Effector memory CD4-positive, alpha-beta T cell (primary cell): ENCODE results near the gene CCDC175.

ENCODE experiments used
- DNase-seq, 3 donors: peaks; one replicate each; pipeline ENCODE4 v3.0.0-alpha.2; 2020
- H3K27ac ChIP-seq: 2 replicates; pipeline ENCODE4 v1.7.0; 2013; ENCODE audit warnings: mild to moderate bottlenecking, low read length, moderate library complexity; ENCODE audit not compliant: insufficient read depth, poor library complexity, severe bottlenecking
- H3K27me3 ChIP-seq: replicated peaks from 2 replicates; pipeline ENCODE4 v1.7.0; 2013; ENCODE audit warnings: mild to moderate bottlenecking, low read length; ENCODE audit not compliant: insufficient read depth, control insufficient read depth, poor library complexity, severe bottlenecking
- H3K36me3 ChIP-seq: 2 replicates; pipeline ENCODE4 v1.7.0; 2013; ENCODE audit warnings: mild to moderate bottlenecking, low read length, moderate library complexity; ENCODE audit not compliant: control insufficient read depth, insufficient read depth
- H3K4me1 ChIP-seq: 2 replicates; pipeline ENCODE4 v1.7.0; 2013; ENCODE audit warnings: low read length, mild to moderate bottlenecking; ENCODE audit not compliant: control insufficient read depth, insufficient read depth, poor library complexity, severe bottlenecking
- H3K4me3 ChIP-seq: 2 replicates; pipeline ENCODE4 v1.7.0; 2013; ENCODE audit warnings: low read length, low read depth, mild to moderate bottlenecking; ENCODE audit not compliant: insufficient read depth, poor library complexity, severe bottlenecking
- H3K9me3 ChIP-seq: 2 replicates; pipeline ENCODE4 v1.7.0; 2013; ENCODE audit warnings: mild to moderate bottlenecking, low read length, moderate library complexity; ENCODE audit not compliant: control insufficient read depth

The CCDC175 gene

GRCh38 chr14:59474172-59474571 lies 102.4 kb downstream of the CCDC175 start:
- H3K27me3 ChIP-seq = no peaks in the 10 kb centered on the region
- peaks cover 17% of the 10 kb centered on the region for H3K36me3 ChIP-seq
- no peaks in the 10 kb centered on the region for H3K9me3 ChIP-seq
- no peak for DNase-seq
- no peak overlapping the region for H3K4me3 ChIP-seq
- no peak overlapping the region for H3K27ac ChIP-seq
- no peaks in the 10 kb centered on the region for H3K4me1 ChIP-seq

GRCh38 chr14:59465316-59466135 lies 111.1 kb downstream of the CCDC175 start, which contains the start of gene GPR135:
Gene GPR135, minus strand, starts transcription at chr14:59465380. Its CDS starts 154 bp downstream, at chr14:59465226.
- DNase-seq = peak in 1 of 3 donors; percentile 34
- H3K27ac ChIP-seq = peak within 1 kb of the TSS; percentile 59
- no peaks in the 10 kb centered on the region for H3K9me3 ChIP-seq

GRCh38 chr14:59464486-59465315 lies 111.9 kb downstream of the CCDC175 start:
- no peaks in the 10 kb centered on the region for H3K27me3 ChIP-seq
- H3K4me3 ChIP-seq = peak overlapping the region; percentile 67
- DNase-seq = peak; percentile 45 to 49 (median 47)
- H3K36me3 ChIP-seq = no peaks in the 10 kb centered on the region
- peaks cover 5% of the 10 kb centered on the region for H3K4me1 ChIP-seq
- H3K9me3 ChIP-seq = no peaks in the 10 kb centered on the region
- peak overlapping the region; percentile 59 for H3K27ac ChIP-seq

More at GRCh38 chr14:59465316-59466135, 111.1 kb downstream of the CCDC175 start, which contains the start of gene GPR135:
- no peaks in the 10 kb centered on the region for H3K27me3 ChIP-seq
- H3K4me3 ChIP-seq = peak within 1 kb of the TSS; percentile 67
- H3K36me3 ChIP-seq = no peaks in the 10 kb centered on the region
- H3K4me1 ChIP-seq = peaks cover 5% of the 10 kb centered on the region

- peak overlapping the region; percentile 67 for H3K4me3 ChIP-seq
- peaks cover 5% of the 10 kb centered on the region for H3K4me1 ChIP-seq
- no peaks in the 10 kb centered on the region for H3K36me3 ChIP-seq
- no peak for DNase-seq
- no peaks in the 10 kb centered on the region for H3K9me3 ChIP-seq
- H3K27ac ChIP-seq = no peak overlapping the region
- H3K27me3 ChIP-seq = no peaks in the 10 kb centered on the region
Observed at GRCh38 chr14:59463787-59464485, 112.7 kb downstream of the CCDC175 start.

GRCh38 chr14:59461891-59462290 lies 114.7 kb downstream of the CCDC175 start:
- H3K9me3 ChIP-seq = no peaks in the 10 kb centered on the region
- H3K4me1 ChIP-seq = peaks cover 5% of the 10 kb centered on the region
- no peak for DNase-seq
- no peaks in the 10 kb centered on the region for H3K36me3 ChIP-seq
- H3K4me3 ChIP-seq = no peak overlapping the region
- H3K27me3 ChIP-seq = no peaks in the 10 kb centered on the region
- H3K27ac ChIP-seq = no peak overlapping the region

GRCh38 chr14:59460378-59460777 lies 116.2 kb downstream of the CCDC175 start:
- H3K27me3 ChIP-seq = no peaks in the 10 kb centered on the region
- no peak for DNase-seq
- H3K9me3 ChIP-seq = no peaks in the 10 kb centered on the region
- H3K4me1 ChIP-seq = peaks cover 5% of the 10 kb centered on the region
- H3K36me3 ChIP-seq = no peaks in the 10 kb centered on the region
- no peak overlapping the region for H3K4me3 ChIP-seq
- H3K27ac ChIP-seq = no peak overlapping the region

- no peaks in the 10 kb centered on the region for H3K27me3 ChIP-seq
- H3K36me3 ChIP-seq = no peaks in the 10 kb centered on the region
- no peak overlapping the region for H3K27ac ChIP-seq
- no peak overlapping the region for H3K4me3 ChIP-seq
- no peak for DNase-seq
- H3K4me1 ChIP-seq = no peaks in the 10 kb centered on the region
- H3K9me3 ChIP-seq = no peaks in the 10 kb centered on the region
Observed at GRCh38 chr14:59458486-59458885, 118.1 kb downstream of the CCDC175 start.

GRCh38 chr14:59455411-59455810 lies 121.2 kb downstream of the CCDC175 start:
- Histone ChIP-seq H3K27me3 (no peaks in the 10 kb centered on the region), H3K27ac (no peak overlapping the region), H3K4me1 (no peaks in the 10 kb centered on the region), H3K4me3 (no peak overlapping the region), H3K9me3 (no peaks in the 10 kb centered on the region), H3K36me3 (no peaks in the 10 kb centered on the region)
- no peak for DNase-seq
